Liver (tissue), 9 donors: Measurements from ENCODE around the gene SELENBP1. TPM values are rescaled to one million over a fixed set of nuclear protein-coding genes. Genes with fewer than 3 reads are reported as not detected.

Source experiments
- DNase-seq: peaks from one replicate; pipeline ENCODE4 v3.0.0-alpha.2; 2017; ENCODE audit warnings: low spot score
- H3K27ac ChIP-seq, 2 donors: one replicate each; pipeline ENCODE4 v1.7.0; 2013; ENCODE audit warnings: inconsistent platforms in 2 of 2, low read length in 2 of 2, control low read depth in 1 of 2, low read depth in 1 of 2, mild to moderate bottlenecking in 1 of 2
- H3K27me3 ChIP-seq, 4 donors: one replicate each; pipeline versions ENCODE4 v1.6.1 to v1.7.0; 2013; ENCODE audit warnings: low read length in 3 of 4, inconsistent platforms in 1 of 4, mild to moderate bottlenecking in 1 of 4, moderate library complexity in 1 of 4; ENCODE audit not compliant: control insufficient read depth in 4 of 4, insufficient read depth in 4 of 4
- H3K36me3 ChIP-seq, 4 donors: one replicate each; pipeline versions ENCODE4 v1.6.1 to v1.7.0; 2013; ENCODE audit warnings: low read length in 3 of 4, mild to moderate bottlenecking in 3 of 4, low read depth in 1 of 4, moderate library complexity in 1 of 4; ENCODE audit not compliant: control insufficient read depth in 4 of 4, insufficient read depth in 3 of 4
- H3K4me1 ChIP-seq, 4 donors: one replicate each; pipeline versions ENCODE4 v1.6.1 to v1.7.0; 2013; ENCODE audit warnings: low read length in 3 of 4, mild to moderate bottlenecking in 3 of 4, moderate library complexity in 1 of 4; ENCODE audit not compliant: control insufficient read depth in 4 of 4, insufficient read depth in 4 of 4
- H3K4me3 ChIP-seq, 3 donors: one replicate each; pipeline versions ENCODE4 v1.6.1 to v1.7.0; 2013; ENCODE audit warnings: low read length in 3 of 3, control low read depth in 1 of 3, low read depth in 1 of 3, mild to moderate bottlenecking in 1 of 3
- H3K9ac ChIP-seq, 2 donors: one replicate each; pipeline ENCODE4 v1.7.0; 2013; ENCODE audit warnings: low read length in 2 of 2, mild to moderate bottlenecking in 2 of 2, moderate library complexity in 2 of 2, control low read depth in 1 of 2, low read depth in 1 of 2
- H3K9me3 ChIP-seq, 4 donors: one replicate each; pipeline versions ENCODE4 v1.6.1 to v1.7.0; 2013; ENCODE audit warnings: low read length in 3 of 4; ENCODE audit not compliant: control insufficient read depth in 4 of 4
- CTCF ChIP-seq: fragments of 150-350 bp; IDR thresholded peaks from 2 replicates; pipeline ENCODE4 v1.5.1; 2017; ENCODE audit warnings: improper control_type of control experiment, low read depth, low read length; ENCODE audit not compliant: missing input control
- EGR1 ChIP-seq, 2 donors: IDR thresholded peaks; 2 replicates each; pipeline ENCODE4 v1.6.1; 2016 to 2018; ENCODE audit warnings: antibody characterized with exemption in 2 of 2, low read depth in 2 of 2
- FOXA1 ChIP-seq: IDR thresholded peaks from 2 replicates; pipeline ENCODE4 v1.6.1; 2016; ENCODE audit warnings: antibody characterized with exemption
- GABPA ChIP-seq, 2 donors: IDR thresholded peaks in 1 of 2; conservative IDR thresholded peaks in 1 of 2; 2 replicates each; pipeline ENCODE4 v1.6.1; 2016; ENCODE audit warnings: antibody characterized with exemption in 2 of 2, mild to moderate bottlenecking in 1 of 2, moderate library complexity in 1 of 2
- HNF4A ChIP-seq, 2 donors: conservative IDR thresholded peaks; 2 replicates each; pipeline ENCODE4 v1.6.1; 2016; ENCODE audit warnings: antibody characterized with exemption in 2 of 2, mild to moderate bottlenecking in 2 of 2
- NR2F2 ChIP-seq: IDR thresholded peaks from 2 replicates; pipeline ENCODE4 v1.6.1; 2016; ENCODE audit warnings: antibody characterized with exemption
- RXRA ChIP-seq, 2 donors: IDR thresholded peaks; 2 replicates each; pipeline ENCODE4 v1.6.1; 2017 to 2018; ENCODE audit warnings: antibody characterized with exemption in 2 of 2, mild to moderate bottlenecking in 1 of 2
- SP1 ChIP-seq: IDR thresholded peaks from 2 replicates; pipeline ENCODE4 v1.6.1; 2018; ENCODE audit warnings: antibody characterized with exemption, mild to moderate bottlenecking
- TAF1 ChIP-seq: conservative IDR thresholded peaks from 2 replicates; pipeline ENCODE4 v1.6.1; 2016; ENCODE audit warnings: antibody characterized with exemption, mild to moderate bottlenecking
- YY1 ChIP-seq: IDR thresholded peaks from 2 replicates; pipeline ENCODE4 v1.6.1; 2016; ENCODE audit warnings: antibody characterized with exemption, mild to moderate bottlenecking
- ZBTB33 ChIP-seq: IDR thresholded peaks from 2 replicates; pipeline ENCODE4 v1.6.1; 2016; ENCODE audit warnings: antibody characterized with exemption
- WGBS: extraction: QIAGEN DNeasy Blood & Tissue Kit; methylation state at CpG from one replicate; pipeline ENCODE4 v1.1.7; 2013; 5-methylcytosine and 5-hydroxymethylcytosine counted together
- polyA plus RNA-seq, 2 donors: library from polyadenylated mRNA; stranded (reverse) in 1 of 2; unstranded in 1 of 2; fragments of 200-250 nt in 1 of 2; fragments of >200 nt in 1 of 2; fragmentation: Nextera tagmentation in 1 of 2; extraction: Ambion mirVana in 1 of 2; gene quantifications; one replicate each; pipeline versions ENCODE4 v1.2.1 to v1.2.3, GENCODE V29; 2013 to 2015
- total RNA-seq, 2 donors: library from RNA; depleted of rRNA; stranded (reverse); fragments of >200 nt; gene quantifications; one replicate each; pipeline ENCODE4 v1.2.3, GENCODE V29; 2014
- TF ChIP-seq, protein P1 (sequence below): IDR thresholded peaks from 2 replicates; pipeline ENCODE4 v1.6.1; 2016; ENCODE audit warnings: antibody characterized with exemption
- donor health status: healthy.
- donor health status: healthy.
- donor health status: healthy.
- donor health status: healthy.
- donor health status: healthy.

The SELENBP1 gene
- total and polyA plus RNA-seq, 4 donors: 141 to 387 (median 181) TPM

DNA sequence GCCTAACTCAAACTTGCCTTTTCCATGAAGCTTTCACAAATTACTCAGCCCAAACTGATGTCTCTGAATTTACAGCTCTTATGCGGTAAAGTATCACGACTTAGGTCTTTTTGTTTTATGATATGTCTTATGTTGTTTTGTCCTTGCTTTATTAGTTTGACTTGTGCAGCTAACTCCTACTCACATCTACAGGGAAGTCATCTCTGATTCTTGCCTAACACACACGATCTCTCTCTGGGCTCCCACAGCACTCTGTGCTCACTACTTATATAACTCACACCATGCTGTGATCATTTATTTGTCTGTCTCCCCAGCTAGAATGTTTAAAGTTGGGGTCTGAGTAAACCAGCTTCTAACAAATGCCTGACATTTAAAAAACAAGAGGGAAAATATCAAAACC, 35.9 kb downstream of the SELENBP1 start:
- Histone ChIP-seq H3K4me3 (no peak overlapping the region), H3K36me3 (no peaks in the 10 kb centered on the region), H3K27me3 (no peaks in the 10 kb centered on the region), H3K4me1 (peaks cover 0 to 3% (median 0%) of the 10 kb centered on the region in 4 donors), H3K9me3 (no peaks in the 10 kb centered on the region), H3K9ac (no peak overlapping the region), H3K27ac (no peak overlapping the region)
- TF ChIP-seq NR2F2: no peak
- TF ChIP-seq EGR1 (IDR thresholded peaks at IDR 0.05; ENCODE audit: low read depth in 2 of 2): no peak
- TF ChIP-seq, protein P1, sequence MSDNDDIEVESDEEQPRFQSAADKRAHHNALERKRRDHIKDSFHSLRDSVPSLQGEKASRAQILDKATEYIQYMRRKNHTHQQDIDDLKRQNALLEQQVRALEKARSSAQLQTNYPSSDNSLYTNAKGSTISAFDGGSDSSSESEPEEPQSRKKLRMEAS: no peak
- no peak for TF ChIP-seq CTCF
- TF ChIP-seq SP1: no peak
- WGBS: 93% methylated on average over 3 of the region's 3 CpGs
- no peak for DNase-seq

DNA sequence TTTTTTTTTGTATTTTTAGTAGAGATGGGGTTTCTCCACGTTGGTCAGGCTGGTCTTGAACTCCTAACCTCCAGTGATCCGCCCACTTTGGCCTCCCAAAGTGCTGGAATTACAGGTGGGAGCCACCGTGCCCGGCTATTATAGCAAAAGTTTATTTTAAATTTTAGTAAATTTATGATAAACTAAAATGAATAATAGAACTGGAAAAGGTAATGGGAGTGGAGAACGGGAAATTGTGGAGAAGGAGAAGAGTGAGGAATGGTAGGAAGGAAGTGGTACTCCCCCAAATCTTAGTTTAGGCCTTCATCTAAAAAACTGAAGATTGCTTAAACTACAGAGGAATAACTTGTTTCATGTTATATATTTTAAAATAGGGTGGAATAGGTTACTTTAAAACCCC, 37.7 kb downstream of the SELENBP1 start:
- 88% methylated on average over 5 of the region's 5 CpGs for WGBS
- Histone ChIP-seq H3K36me3 (no peaks in the 10 kb centered on the region), H3K27ac (no peak overlapping the region), H3K4me1 (no peaks in the 10 kb centered on the region), H3K9ac (no peak overlapping the region), H3K4me3 (no peak overlapping the region), H3K9me3 (no peaks in the 10 kb centered on the region), H3K27me3 (no peaks in the 10 kb centered on the region)
- no peak for TF ChIP-seq TAF1
- no peak for DNase-seq

- Histone ChIP-seq H3K27me3 (no peaks in the 10 kb centered on the region), H3K4me3 (peak overlapping the region; percentile 71 to 90 (median 88)), H3K4me1 (peaks cover 0 to 30% (median 20%) of the 10 kb centered on the region in 4 donors), H3K27ac (peak overlapping the region; percentile 65 to 85), H3K9ac (peak overlapping the region; percentile 70 to 73), H3K9me3 (no peaks in the 10 kb centered on the region), H3K36me3 (peaks cover 0 to 6% (median 2%) of the 10 kb centered on the region in 4 donors)
- DNase-seq: peak; percentile 54
- 18% methylated on average over 34 of the region's 34 CpGs for WGBS
- TF ChIP-seq SP1 (no peak), NR2F2 (peak; percentile 58), RXRA (IDR thresholded peaks at IDR 0.05) (peak in 1 of 2 donors; percentile 65), EGR1 (IDR thresholded peaks at IDR 0.05; ENCODE audit: low read depth in 2 of 2) (no peak), YY1 (peak; percentile 62), ZBTB33 (peak; percentile 32), FOXA1 (no peak), GABPA (IDR thresholded peaks at IDR 0.05 in 1 of 2, conservative IDR thresholded peaks at IDR 0.05 in 1 of 2) (no peak), HNF4A (conservative IDR thresholded peaks at IDR 0.05) (no peak)
Measured at GRCh38 chr1:151327903-151328674, 44.4 kb downstream of the SELENBP1 start.
